ENCODE data around the gene PTTG1IP.

GRCh38 chr21:44857127-44857892 is 16.2 kb downstream of the PTTG1IP start:
- TF ChIP-seq CTCF (conservative IDR thresholded peaks at IDR 0.05 in 1 of 2, IDR thresholded peaks at IDR 0.05 in 1 of 2; ENCODE audit: low read depth in 1 of 2, low read length in 2 of 2), result no peak
- no peak for TF ChIP-seq EZH2 (IDR thresholded peaks at IDR 0.05; ENCODE audit: low read length, missing control alignments)
